HG03442 (cell line): ENCODE data around the gene UFSP2.

Experiments used
- ATAC-seq: cut with Tn5 transposase; IDR thresholded peaks from one replicate; pipeline ENCODE4 v1.9.1; 2021; ENCODE audit warnings: mild to moderate bottlenecking, moderate library complexity; ENCODE audit not compliant: unreplicated experiment

UFSP2 gene

GRCh38 chr4:185426960-185427688 lies 1.4 kb upstream of the UFSP2 start:
- ATAC-seq, result no peak

- no peak for ATAC-seq
Observed at GRCh38 chr4:185424905-185425646, 688 bp downstream of the UFSP2 start.

- ATAC-seq, result no peak
Observed at GRCh38 chr4:185421366-185422124, 4.2 kb downstream of the UFSP2 start.

GRCh38 chr4:185416955-185417354 lies 8.8 kb downstream of the UFSP2 start:
- ATAC-seq, result no peak

GRCh38 chr4:185412412-185412811 lies 13.4 kb downstream of the UFSP2 start:
- no peak for ATAC-seq

GRCh38 chr4:185411849-185412248 lies 13.9 kb downstream of the UFSP2 start:
- ATAC-seq, result no peak

GRCh38 chr4:185408432-185408831 lies 17.3 kb downstream of the UFSP2 start:
- ATAC-seq, result no peak

GRCh38 chr4:185405296-185405999 lies 20.3 kb downstream of the UFSP2 start:
- ATAC-seq, result peak; percentile 49

- no peak for ATAC-seq
Observed at GRCh38 chr4:185404031-185404430, 21.7 kb downstream of the UFSP2 start.

GRCh38 chr4:185399466-185399865 lies 26.3 kb downstream of the UFSP2 start:
- ATAC-seq, result no peak

GRCh38 chr4:185398618-185399017 lies 27.1 kb downstream of the UFSP2 start:
- no peak for ATAC-seq

GRCh38 chr4:185396724-185397385 lies 28.9 kb downstream of the UFSP2 start, which contains the start of gene ANKRD37:
TSS of gene ANKRD37 (plus strand) at chr4:185396841. CDS start at chr4:185396924, 83 bp downstream.
- ATAC-seq, result no peak

- ATAC-seq, result peak; percentile 71
Observed at GRCh38 chr4:185395956-185396723, 29.6 kb downstream of the UFSP2 start.

GRCh38 chr4:185395238-185395955 lies 30.4 kb downstream of the UFSP2 start, which contains the start of gene LRP2BP:
TSS of gene LRP2BP (minus strand) at chr4:185395924. CDS start at chr4:185378186, 17,738 bp downstream.
- ATAC-seq, result no peak

GRCh38 chr4:185394568-185395237 lies 31.1 kb downstream of the UFSP2 start:
- no peak for ATAC-seq

- no peak for ATAC-seq
Observed at GRCh38 chr4:185392156-185392555, 33.6 kb downstream of the UFSP2 start.

- no peak for ATAC-seq
Observed at GRCh38 chr4:185390941-185391340, 34.8 kb downstream of the UFSP2 start.

- ATAC-seq, result no peak
Observed at GRCh38 chr4:185387957-185388356, 37.8 kb downstream of the UFSP2 start.
